C4-2B (cell line): ENCODE data around the gene RBP2.

Source experiments
- H3K27ac ChIP-seq: fragments of 450-650 bp; 2 replicates; pipeline ENCODE4 v1.5.1; 2017
- ZFX ChIP-seq: fragments of 450-650 bp; IDR thresholded peaks from 2 replicates; pipeline ENCODE4 v1.6.1; 2017
- TF ChIP-seq, protein P1 (sequence below): fragments of 450-650 bp; conservative IDR thresholded peaks from 2 replicates; pipeline ENCODE4 v1.5.1; 2017; ENCODE audit warnings: mild to moderate bottlenecking

RBP2 gene

DNA sequence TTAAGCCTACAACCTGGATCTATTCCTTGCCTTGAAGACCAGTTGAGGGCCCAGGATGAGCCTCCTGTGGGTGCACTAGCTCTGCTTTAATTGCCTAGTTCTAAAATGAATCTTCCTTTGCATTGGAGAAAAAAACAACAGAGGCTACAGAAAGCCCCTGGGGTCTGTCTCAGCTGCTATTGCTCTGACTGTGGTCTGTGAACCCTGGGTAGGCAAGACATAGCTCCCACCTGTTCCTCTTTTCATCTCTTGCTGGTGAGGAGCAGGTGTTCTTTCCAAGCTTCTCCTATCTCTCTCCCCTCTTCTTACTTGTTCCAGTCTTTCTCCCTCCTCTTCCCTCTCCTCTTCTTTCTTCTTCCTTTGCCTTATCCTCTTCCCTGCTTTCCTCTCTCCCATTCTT is 28.8 kb downstream of the RBP2 start:
- TF ChIP-seq, protein P1, sequence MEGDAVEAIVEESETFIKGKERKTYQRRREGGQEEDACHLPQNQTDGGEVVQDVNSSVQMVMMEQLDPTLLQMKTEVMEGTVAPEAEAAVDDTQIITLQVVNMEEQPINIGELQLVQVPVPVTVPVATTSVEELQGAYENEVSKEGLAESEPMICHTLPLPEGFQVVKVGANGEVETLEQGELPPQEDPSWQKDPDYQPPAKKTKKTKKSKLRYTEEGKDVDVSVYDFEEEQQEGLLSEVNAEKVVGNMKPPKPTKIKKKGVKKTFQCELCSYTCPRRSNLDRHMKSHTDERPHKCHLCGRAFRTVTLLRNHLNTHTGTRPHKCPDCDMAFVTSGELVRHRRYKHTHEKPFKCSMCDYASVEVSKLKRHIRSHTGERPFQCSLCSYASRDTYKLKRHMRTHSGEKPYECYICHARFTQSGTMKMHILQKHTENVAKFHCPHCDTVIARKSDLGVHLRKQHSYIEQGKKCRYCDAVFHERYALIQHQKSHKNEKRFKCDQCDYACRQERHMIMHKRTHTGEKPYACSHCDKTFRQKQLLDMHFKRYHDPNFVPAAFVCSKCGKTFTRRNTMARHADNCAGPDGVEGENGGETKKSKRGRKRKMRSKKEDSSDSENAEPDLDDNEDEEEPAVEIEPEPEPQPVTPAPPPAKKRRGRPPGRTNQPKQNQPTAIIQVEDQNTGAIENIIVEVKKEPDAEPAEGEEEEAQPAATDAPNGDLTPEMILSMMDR: no peak
- TF ChIP-seq ZFX: no peak
- H3K27ac ChIP-seq: no peak overlapping the region

DNA sequence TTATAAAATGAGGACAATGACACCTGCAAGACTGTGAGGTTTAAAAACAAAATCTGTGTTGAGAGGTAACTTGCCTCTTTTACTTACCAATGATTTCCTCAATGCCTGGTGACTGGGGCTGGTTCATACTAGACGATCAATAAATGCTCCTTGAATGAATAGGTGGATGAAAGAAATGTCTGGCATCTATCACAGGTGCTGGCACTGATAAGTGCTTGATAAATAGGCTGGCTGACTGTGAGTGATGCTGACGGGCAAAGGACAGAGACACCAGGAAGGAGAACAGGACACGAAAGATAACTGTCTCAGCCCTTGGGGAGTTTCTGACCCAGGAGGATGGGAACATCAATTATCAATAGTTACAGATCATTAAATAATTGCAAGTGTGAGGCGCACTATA is 31.9 kb downstream of the RBP2 start:
- no peak overlapping the region for H3K27ac ChIP-seq
- no peak for TF ChIP-seq ZFX
- TF ChIP-seq, protein P1: no peak

DNA sequence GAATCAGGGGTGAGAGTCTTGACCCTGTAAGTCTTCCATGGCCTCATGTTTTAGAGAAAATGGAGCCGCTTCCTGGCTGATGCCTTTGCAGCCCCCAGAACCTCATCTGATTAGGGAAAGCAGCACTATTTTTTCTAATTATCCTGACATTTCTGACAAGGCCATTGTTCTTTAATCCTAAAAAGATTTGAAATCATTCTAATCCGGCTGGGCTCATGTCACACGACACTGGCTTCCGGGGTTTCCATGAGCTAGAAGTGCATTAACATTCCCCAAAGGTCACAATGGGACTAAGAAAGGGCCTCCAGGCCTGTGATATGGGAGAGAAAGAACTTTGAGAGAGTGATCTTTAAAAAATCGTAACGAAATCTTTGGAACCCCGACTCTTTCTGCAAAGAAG is 33.1 kb downstream of the RBP2 start:
- TF ChIP-seq, protein P1: no peak
- TF ChIP-seq ZFX: no peak
- no peak overlapping the region for H3K27ac ChIP-seq

DNA sequence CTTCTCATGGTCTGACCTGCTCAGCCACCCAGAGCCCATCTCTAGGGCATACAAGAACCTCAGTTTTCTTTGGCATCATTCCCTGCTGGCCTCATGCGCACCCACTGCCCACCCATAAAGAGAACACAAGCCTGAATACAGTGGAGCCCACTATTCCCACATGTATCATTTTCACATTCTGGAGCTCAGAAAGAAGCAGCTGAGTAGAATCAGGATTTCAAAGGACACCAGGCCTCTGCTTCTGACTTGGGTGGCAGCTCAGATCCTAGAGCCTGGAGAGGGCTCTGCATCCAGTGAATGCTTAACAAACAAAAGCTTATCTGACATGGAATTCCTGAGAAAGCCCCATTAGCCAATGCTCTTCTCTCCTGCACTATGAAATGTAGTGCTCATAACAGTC is 34.7 kb downstream of the RBP2 start:
- TF ChIP-seq, protein P1: no peak
- no peak for TF ChIP-seq ZFX
- no peak overlapping the region for H3K27ac ChIP-seq

DNA sequence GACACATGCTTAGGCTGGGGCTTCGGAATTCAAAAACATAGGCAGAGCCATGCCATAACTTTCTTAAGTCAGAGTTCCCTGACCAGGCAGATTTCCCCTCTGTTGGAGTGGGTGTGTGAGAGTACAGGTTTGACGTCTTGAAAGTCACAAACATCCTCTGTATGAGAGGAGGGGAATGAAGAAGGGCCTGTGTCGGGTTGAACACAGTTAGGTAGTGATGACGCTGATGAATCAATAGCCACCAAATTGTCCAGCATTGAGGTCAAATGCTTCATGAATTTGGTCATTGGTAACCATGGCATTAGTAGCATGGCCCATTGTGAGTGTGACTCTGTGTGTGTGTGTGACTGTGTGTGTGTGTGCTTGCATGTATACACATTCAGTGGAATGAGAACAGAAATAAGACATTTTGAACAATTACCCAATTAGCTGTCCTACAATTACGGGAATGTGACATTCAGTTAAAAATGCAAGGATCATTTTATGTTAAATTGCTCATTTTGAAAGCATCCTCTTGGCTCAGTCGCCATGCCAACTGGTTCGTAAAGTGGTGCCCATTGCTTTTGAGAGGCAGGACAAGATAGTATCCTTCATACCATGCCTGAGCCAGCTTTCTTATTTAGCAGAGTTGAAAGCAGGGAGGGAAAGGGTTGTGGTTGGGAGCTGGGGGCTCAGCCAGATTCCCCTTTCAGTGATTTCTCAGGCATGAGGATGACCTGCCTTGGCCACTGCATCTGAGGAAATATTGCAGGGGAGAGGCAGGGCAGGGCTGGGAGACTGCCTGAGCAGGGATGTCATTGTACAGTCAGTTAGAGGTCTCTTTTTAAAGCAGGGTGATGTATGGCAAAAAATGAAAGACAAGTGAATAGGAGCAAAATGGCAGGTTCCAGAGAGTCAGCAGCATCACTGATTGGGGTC is 35.4 kb downstream of the RBP2 start:
- no peak overlapping the region for H3K27ac ChIP-seq

DNA sequence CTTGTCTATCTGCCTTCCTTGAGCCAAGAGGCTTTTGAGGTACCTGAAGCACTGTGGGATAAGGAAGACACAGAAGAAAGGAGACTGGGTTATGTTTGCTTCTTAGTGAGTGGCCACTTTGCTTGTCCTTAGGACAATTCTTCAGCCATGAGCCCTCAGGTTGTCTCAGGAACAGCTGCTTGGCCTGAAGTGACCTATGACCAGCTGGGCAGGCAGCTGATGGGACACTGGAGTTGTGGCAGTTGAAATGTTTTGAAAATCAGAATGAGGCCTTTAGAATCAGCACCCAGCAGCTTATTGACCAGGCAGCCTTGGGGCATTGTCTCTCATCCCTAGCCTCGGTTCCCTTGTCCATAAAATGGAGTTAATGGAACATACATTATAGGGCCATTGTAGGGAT is 37.0 kb downstream of the RBP2 start:
- TF ChIP-seq, protein P1: no peak
- no peak for TF ChIP-seq ZFX
- no peak overlapping the region for H3K27ac ChIP-seq

More for the DNA sequence above, 35.4 kb downstream of the RBP2 start:
- no peak for TF ChIP-seq ZFX
- TF ChIP-seq, protein P1: no peak

DNA sequence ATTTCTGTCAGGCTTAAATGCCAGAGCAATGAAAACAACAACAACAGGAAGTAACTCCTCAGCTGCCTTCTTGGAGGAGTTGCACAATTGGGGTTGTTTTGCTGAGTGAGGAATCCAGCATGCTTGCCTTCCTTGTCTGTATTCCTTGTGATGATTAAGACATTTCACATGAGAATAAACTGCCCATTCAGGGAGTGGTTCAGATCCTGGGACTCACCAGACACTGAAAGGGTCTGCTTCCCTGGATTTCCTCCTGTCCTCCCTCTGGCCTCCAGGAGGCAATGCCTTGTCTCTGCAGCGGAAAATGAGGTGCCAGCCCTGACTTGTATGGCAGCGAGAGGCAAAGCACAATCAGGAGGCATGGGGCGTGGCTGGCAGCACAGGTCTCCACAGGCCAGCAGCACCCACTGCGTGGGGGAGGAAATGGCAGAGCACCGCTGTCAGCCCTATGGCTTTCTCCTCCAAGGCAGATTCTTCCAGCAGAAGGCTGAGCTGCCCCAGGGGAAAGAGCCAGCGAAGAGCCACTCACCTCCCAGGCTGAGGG is 41.5 kb downstream of the RBP2 start:
- H3K27ac ChIP-seq: no peak overlapping the region
- TF ChIP-seq, protein P1: no peak
- no peak for TF ChIP-seq ZFX
